Left lobe of liver (tissue), 2 donors: ENCODE data around the gene RBPMS2. TPM values are rescaled to one million over a fixed set of nuclear protein-coding genes. Genes with fewer than 3 reads are reported as not detected.
"Not testable (repeated sequence)": the region's sequence is repeated elsewhere in the genome, so short reads cannot be mapped to it uniquely, and the experiment has no call there.

Source experiments
- ATAC-seq: fragments of 200-7000 bp; cut with Tn5 transposase; one replicate; pipeline ENCODE4 v1.9.1; 2020; ENCODE audit warnings: mild to moderate bottlenecking, moderate library complexity
- DNase-seq: peaks from one replicate; pipeline ENCODE4 v3.0.0-alpha.2; 2020; ENCODE audit warnings: low spot score
- total RNA-seq: library from RNA; stranded (reverse); gene quantifications from one replicate; pipeline ENCODE4 v1.2.1, GENCODE V29; 2021
- donor health status: DM: no; HTN: no; CAD: no; lungs with moderate emphysema.
- donor health status: DM: no; HTN: yes; CAD: no.

RBPMS2 gene
- total RNA-seq, 1 donor from 2014 or later, result 7.5 TPM

DNA sequence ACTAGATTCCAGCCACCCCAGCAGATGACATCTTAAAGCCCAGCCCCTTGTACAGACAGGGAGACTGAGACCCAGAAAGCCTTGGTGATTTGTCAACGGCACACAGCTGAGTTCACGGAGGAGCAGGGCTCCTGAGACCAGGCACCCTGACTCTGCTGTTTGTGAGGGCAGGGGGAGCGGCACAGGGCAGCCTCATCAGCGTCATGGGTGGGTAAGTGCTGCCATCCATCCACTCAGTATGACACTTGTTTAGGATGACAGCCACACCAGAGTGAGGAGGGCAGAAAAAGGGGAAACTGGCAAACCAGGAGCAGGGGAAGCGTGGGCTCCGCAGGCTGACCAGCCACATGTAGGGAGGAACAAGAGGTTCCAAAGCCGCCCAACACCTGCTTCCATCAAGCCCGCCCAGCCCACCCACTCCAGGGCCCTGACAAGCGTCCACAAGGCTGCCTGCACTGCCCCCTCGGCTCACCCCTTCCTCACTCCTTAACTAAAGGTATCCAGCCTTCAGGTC, 19.9 kb downstream of the RBPMS2 start:
- no peak for ATAC-seq
- no peak for DNase-seq

DNA sequence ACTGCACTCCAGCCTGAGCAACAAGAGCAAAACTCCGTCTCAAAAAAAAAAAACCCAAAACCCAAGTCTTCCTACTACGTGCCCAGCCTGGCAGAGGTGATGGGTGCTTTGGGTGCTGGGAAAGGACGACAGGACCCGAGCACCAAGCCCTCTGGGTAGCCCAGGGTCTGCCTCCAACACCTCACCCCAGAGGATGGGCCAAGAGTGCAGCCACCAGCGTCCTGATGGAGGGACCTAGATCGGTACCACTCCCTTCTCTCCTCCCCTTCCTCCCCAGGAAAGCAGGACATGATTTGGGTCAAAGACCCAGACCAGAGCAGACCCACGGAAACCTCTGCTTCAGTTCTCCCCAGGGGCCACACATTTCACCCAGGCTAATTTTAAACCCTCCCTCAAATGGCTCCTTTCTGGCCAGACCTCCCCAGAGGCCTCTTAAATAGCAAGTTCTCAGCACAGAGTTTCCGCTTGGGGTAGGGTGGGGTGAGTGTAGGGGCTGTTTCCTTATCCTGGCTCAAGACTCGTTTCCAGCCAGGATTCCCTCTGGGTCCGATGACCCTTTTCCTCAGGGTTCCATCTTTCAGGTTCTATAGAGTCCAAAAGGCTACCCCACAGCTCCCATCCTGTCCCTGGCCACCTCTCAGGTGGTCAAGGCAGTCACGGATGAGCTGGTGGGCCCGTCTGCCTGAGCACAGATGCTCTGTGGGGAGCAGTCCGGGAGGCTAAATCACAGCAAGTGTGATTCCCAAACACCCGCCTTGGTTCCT, 20.5 kb downstream of the RBPMS2 start:
- DNase-seq (no peak), ATAC-seq (no peak)

DNA sequence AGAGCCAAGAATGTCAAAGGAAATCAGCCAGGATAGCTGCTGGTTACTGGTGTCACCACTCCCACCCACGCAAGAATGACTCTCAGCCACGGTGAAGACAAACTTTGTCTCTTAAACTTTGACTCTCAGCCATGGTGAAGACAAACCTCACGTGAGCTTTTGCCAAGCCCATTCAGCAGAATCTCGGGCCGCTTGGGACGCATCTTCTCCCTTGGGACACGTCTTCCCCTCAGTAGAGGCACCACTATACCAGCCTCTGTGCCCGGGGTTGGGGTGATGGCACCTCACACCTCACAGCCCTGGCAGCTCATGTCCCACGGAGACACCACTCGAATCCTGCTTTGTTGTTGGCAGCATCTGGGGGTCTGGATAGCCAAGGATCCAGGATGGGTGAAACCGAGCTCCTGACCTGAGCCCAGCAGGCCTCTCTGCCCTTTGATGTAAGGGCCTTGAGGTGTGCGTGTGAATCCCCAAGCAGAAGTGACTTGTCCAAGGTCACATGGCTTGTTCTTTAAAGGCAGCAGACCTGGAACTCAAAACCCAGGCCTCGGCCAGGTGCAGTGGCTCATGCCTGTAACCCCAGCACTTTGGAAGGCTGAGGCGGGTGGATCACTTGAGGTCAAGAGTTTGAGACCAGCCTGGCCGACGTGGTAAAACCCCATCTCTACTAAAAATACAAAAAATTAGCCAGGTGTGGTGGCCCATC, 21.8 kb downstream of the RBPMS2 start:
- no peak for DNase-seq
- no peak for ATAC-seq

DNA sequence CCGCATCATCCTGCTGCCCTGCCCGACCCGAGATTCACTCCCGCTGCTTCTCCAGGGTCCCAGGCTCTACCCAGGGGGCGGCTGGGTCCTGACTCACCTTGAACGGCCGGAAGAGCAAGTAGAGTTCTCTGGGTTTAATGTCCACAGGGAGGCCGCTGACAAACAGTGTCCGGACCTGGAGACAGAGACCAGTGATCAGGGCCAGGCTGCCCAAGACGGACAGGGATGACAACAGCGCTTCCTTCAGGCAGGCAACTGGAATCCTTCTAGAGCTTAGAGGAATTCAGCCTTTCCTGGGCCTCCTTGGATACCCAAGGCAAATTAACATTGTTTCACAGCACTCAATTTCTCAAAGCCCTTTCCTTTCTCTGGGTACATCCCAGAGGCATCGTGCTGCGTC, 23.9 kb downstream of the RBPMS2 start:
- ATAC-seq (no peak), DNase-seq (no peak)

DNA sequence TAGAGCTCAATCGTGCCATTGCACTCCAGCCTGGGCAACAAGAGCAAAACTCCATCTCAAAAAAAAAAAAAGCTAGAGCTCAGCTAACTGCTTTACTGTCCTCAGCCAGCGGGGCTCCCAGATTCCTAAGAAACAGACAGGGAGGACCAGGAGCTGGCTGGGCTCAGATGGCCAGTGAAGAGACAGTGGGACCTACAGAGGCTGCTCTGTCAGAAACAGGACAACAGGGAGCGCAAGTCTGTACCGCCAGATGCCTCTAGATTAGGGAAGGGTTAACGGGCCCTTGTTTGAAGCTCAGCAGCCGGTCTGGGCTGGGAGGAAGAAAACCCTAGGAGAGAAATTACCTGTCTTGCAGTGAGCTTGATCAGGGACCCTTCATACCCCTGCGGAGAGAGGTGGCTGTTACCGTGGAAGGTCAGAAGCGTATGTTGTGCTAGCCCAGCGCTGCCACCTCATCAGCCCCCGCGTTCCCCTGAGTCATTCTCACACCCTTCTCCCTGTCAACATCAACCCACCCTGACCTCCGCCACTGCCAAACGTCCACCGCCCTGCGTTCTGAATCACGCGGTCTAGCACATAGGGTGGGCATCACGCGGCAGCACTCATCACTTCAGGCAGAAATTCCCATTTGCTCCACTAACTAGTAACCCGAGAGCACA, 25.3 kb downstream of the RBPMS2 start:
- ATAC-seq, result no peak

DNA sequence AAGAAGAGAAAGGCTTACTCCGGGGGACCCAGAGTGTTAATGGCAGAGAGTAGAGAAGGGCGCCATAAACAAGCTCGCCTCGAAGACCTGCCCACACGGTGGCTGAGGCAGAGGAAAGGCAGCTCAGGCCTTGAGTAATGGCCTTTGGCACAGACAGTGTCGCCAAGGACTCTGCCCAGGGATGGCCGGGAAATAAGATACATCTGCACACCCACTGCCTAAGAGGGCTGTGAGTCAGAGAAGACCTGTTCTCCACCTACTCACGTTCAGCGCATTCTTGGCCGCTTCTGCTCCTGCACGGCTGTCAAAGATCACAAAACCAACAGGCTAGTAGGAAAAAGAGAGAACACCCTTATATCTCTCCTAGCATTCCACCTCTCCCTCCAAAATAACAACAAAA, 26.2 kb downstream of the RBPMS2 start:
- ATAC-seq (no peak), DNase-seq (no peak)

More for the DNA sequence above, 25.3 kb downstream of the RBPMS2 start:
- DNase-seq, result no peak

DNA sequence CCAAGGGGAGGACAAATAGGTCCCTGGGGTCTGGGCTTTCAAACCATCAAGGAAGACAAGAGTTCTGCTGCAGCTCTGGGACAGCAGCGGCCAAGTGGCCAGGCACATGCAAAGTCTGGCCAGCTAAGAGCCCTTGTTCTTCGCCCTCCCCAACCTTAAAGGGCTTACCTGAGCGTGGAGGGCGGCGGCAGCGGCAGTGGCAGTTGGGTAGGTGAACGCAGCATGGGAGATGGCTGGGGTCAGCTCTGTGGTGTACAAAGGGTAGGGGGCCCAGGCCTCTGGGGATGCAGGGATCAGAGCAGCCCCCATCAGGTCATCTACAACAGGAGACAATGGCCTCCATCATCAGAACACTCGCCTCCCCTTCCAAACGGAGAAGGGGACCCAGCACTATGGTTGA, 27.1 kb downstream of the RBPMS2 start:
- ATAC-seq (no peak), DNase-seq (no peak)

DNA sequence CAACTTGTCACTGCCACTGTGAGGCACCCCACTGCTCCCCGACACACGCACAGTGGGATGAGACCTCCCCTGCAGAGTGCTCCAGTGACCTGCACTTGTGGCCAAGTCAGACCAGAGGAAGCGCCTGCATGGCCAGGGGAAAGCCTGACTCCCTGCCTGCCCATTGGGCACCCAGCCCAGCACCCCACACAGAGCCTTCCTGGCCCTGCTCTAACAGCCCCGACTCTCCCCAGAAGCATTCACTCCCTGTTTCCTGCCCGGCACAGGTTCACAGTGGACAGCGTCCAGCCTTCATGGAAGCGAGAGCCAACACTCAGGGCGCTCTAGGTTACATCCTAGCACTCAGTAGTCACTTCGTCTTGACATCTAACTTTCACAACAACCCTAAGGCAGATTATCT, 27.8 kb downstream of the RBPMS2 start:
- ATAC-seq, result no peak

DNA sequence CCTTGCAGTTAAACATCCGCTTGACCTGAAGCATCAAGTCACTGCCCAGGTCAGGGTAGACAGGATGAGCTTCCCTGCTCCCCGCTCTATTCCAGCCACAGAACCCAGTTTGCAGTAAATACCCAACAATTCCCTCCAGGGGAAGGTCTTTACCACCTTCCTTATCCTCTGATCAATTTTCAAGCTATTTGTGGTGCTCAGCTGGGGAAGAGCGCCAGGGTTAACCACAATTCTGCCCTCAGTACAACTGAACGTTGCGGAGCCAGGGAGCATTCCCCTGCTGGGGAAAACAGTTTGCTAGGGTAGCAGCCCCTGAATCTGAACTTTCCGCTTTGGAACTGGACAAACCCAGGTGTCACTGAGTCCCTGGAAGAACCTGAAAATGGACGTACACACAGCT, 28.5 kb downstream of the RBPMS2 start:
- DNase-seq (no peak), ATAC-seq (no peak)

More for the DNA sequence above, 27.8 kb downstream of the RBPMS2 start:
- no peak for DNase-seq

DNA sequence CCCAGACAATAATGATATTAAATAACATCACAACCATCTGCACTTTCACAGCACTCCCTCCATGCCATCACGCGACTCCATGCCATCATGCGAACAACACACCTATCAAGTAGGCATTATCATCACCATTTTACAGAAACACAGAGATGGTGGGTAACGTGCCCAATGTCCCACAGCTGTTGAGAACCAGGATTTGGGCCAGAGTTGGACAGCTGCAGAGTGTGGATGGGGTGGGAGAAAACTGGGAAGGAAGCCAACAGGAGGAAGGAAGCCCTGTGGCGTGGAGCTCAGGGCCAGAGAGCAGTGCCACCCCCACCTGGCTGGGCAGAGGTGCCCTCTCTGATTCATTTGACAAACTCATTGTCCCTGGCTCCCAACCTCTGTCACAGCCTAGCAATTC, 29.0 kb downstream of the RBPMS2 start:
- no peak for DNase-seq
- ATAC-seq, result no peak

DNA sequence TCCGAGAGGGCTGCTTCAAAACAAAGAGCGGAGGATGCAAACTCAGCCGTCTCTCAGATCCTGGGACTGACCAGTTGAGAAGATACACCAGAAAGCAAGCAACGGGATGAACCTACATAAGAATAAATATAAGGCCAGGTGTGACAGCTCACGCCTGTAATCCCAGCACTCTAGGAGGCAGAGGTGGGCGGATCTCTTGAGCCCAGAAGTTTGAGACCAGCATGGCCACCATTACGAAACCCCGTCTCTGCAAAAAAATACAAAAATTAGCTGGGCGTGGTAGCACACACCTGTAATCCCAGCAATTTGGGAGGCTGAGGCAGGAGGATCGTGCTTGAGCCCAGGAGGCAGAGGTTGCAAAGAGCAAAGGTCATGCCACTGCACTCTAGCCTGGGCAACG, 31.7 kb downstream of the RBPMS2 start:
- DNase-seq, result no peak
- no peak for ATAC-seq

DNA sequence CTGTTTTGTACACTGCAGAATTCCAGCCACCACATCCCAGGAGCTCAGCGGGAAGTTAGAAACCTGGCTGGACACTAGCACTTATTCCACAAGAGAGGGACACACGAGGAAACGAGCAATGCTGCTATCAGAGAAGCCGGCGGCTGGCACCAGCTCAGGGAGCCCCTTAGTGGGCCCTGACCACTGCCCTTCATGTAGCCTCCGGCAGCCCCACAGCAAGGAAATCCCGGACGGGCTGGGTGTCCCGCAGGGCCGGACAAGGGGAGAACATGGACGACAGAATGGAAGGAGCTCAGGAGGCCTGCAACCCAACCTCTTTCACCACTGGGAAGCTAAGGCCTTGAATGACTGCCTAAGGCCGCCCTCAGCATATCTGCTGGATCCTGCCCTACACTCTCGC, 32.5 kb downstream of the RBPMS2 start:
- ATAC-seq (no peak), DNase-seq (no peak)

DNA sequence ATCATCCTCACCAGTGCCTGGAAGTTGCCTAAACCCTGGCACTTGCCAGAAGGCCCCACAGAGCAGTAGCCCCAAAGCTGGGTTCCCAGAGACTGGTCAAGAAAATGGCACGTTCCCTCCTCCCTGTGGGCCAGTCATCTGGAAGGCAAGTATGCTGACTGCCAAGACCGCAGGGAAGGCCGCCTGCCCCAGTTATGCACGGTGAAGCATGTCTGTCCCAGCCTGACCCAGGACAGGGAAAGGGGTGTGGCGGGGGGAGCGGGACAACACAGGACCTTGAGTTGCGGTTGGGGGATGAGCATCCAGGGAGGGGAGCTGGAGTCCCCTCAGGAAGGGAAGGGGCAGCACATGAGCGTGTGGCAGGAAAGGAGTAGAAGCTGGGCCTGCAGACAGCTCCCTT, 33.0 kb downstream of the RBPMS2 start:
- ATAC-seq (no peak), DNase-seq (no peak)

DNA sequence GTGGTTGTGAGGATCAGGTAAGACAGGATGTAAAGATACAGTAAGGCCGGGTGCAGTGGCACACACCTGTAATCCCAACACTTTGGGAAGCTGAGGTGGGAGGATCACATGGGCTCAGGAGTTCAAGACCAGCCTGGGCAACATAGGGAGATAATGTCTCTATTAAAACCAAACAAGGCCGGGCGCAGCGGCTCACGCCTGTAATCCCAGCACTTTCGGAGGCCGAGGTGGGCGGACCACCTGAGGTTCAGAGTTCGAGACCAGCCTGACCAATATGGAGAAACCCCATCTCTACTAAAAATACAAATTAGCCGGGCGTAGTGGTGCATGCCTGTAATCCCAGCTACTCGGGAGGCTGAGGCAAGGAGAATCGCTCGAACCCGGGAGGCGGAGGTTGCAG, 33.7 kb downstream of the RBPMS2 start:
- not testable (repeated sequence) for ATAC-seq, DNase-seq

DNA sequence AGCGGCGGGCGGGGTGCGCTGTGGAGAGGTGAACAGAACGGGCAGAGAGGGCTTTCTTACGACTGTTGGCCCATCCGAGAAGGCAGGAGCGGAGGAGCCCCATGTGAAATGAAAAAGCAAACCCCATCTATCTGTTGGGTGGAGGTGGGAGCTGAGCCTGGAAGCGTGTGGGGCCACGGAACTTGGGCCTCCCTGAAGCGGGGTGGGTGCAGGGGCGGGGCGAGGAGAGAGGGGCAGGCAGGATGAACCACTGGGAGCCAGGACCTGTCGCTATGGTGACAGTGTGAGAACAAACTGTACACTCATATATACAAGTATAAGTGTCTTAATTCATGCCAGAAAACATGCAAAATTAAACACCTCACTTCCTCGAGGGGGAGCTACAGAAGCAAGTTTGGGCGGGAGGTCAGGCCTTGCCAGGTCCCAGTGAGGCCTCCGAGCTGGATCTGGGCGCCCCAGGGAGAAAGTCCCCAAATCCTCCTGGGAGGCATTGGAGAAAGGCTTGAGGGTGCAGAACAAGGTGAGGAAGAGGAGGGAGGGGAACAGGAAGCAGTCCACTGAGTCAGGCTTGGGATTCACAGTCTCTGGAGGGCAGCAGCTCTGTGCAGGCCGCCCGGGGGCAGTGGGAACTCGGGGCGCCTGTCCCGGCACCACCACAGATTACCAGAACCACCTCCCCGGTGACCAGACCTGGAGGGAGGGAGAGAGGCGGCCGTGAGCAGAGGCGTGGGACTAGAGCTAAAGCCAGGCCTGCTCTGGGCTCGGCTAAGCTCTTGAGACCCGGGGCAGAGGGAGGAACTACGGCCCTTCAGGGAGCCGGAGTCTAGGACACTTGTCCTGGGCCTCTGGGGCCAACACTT, 34.8 kb downstream of the RBPMS2 start:
- DNase-seq (no peak), ATAC-seq (peak; percentile 50)

DNA sequence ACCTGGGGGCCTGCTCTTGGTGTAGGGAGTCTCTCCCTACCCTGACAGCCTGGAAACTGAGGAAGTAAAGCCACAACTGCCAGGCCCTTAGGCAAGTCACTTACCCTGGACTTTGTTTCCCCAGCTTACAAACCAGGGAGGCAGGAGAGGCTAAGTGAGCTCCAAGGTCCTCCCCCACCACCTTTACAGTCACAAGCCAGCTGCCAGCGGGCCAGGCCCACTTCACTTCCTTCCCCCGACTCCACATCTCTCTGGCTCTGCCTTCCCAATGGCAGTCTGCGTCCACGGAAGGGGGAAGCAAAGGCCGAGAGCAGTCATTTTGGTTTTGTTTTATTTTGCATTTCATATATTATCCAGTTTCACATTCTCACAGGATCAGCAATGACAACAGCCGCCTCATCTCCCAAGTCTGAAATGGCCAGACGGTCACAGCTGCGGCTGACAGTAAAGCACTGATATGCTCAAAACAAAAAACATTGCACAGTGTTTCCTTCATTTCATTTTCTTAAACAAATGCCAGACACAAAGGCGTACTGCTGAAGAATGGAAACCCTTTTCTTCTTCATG, 35.7 kb downstream of the RBPMS2 start:
- ATAC-seq, result no peak
- no peak for DNase-seq

DNA sequence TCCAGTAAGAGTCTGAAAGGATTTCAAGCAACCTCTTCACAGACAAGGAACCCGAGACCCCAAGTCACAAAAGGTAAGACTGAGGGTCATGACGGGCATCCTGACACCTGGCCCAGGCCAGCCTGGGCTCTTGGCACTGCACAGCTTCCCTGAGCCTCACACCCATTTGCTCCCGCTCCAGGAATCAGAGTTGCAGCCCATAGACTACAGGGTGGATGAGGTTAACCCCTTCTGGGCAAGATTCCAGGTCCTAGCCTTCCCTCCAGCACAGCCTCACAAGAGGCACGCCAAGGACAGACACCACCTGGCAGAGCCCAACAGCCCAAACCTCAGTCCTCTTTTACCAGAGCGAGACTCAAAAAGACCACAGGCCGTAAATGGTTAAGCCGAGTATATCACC, 36.2 kb downstream of the RBPMS2 start:
- DNase-seq (no peak), ATAC-seq (no peak)

DNA sequence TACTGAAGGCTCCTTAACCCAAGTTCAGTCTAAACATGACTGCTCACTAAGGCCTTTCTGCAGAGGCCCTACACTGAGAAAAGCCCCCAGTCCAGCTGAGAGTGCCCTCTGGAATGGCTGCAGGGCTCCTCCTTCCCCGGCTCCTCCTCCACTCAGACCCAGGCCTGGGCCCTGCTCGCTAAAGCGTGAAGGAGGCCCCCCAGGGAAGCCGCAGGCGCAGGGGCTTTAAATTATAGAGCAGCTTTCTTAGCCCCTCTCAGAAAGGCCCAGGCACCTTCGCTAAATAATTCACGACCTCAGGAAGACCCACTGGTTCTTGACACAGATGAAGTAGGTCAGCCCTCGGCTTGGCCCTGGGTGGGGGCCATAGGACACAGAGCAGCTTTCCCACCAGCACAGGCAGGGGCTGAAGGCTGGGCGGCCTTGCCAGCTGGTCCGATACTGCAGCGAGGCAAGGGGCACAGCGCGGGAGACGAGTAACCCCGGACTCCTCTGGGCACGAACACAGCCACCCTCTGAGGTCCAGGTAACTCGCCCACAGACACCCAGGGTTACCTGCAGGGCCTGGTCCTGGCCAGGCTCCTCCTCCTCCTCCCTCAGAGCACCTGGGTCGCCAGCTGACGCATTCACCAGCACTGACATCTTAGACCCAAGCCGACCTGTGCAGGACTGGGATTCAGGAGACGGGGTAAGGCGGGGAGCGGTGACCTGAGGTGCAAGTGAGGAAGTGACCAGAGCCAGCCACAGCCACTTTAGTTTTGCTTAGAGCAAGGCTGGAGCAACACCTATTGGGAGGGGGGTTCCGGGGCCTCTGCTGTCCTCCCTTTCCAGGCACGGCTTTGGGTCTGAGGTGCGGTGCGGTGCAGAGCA, 36.9 kb downstream of the RBPMS2 start:
- DNase-seq (no peak), ATAC-seq (no peak)

DNA sequence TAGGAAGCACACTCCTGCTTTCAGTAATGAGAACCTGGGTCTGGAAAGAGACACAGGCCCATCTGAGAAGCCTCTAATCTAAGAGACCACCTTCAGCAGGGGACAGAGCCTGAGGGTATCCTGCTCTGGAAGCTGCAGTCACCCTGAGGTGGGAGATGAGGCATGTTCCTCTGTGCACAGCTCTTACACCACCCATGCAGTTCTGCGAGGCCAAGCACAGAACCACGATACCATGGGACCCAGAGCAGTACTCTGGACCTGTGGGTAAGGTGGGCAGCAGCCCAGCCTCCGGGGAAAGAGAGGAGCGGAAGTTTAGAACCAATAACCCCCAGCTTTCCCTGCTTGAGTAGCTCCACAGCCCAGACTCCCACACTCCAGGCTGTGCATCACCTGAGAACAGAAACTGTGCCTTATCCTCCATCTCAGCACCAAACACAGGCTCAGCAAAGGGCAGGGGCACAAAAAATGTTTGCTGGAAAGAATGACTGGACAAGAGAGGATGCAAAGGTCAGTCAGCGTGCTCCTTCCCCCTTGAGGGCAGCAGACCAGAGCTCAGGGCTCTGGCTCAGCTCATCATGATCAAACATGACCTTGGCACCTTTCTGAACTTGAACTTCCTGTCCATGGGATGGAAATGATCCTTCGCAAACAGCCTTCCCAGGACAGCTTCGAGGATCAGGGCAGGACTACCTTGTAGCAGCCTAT, 43.1 kb downstream of the RBPMS2 start:
- DNase-seq, result peak; percentile 55

More for the DNA sequence above, 43.1 kb downstream of the RBPMS2 start:
- ATAC-seq, result peak; percentile 67
